GM21529 (cell line): ENCODE measurements around the gene TMC1.
A peak's percentile ranks its signal among the peaks of the same experiment; 100 is the strongest.

Experiments
- ATAC-seq: cut with Tn5 transposase; IDR thresholded peaks from one replicate; pipeline ENCODE4 v1.9.1; 2021; ENCODE audit not compliant: unreplicated experiment

Gene TMC1

DNA sequence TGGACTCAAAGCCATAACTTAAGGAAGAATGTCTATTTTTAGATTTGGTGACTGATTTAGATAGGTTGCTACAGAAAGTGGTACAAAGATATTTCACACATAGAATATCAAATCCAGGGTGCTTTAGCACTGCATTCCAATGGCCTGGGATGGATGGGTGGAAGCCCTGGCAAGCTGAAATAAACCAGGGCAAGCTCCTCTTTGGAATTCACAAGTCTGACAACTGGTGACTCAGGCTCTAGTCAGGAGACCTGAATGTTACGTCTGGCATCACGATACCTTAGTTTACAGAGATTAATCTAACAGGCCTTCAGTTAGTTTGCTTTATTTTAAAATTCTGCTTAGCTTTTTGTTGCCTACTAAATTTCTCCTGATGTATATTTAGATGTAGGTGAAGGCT is 144.0 kb downstream of the TMC1 start:
- ATAC-seq: no peak

DNA sequence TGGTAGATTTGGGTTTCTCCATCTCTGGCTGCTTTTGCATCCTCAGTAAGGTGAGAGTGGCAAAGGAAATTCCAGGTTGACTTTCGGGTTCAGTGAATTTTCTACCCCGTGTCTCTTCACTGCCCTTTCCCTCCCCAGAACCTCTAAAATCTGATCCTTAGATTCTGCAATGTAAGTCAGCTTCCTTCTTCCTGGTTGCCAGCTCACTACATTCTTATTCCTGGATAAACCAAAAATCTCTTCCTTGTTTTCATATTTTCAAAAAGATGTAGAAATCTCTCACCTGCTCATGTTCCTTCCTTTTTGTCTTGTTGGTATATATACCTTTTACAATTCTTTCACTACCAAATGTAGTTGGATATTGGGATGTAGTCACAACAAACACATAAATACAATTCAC is 145.8 kb downstream of the TMC1 start:
- no peak for ATAC-seq

DNA sequence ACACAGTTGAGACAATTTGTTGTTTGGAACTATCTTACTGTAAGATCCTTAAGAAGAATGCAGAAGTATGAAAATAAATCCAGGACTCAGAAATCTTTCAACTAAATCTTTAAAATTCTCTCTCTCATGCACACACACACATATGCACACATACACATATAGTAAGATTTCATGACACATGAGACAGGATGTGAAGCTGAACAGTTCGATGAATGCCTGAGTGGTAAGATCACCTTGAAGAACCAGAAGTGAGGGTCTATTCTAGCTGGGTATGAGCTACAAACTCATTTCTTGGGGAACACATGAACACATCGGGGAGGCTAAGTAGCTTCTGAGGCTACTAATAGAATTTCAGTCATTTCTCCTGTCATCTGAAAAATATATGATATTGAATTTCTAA is 153.6 kb downstream of the TMC1 start:
- no peak for ATAC-seq

DNA sequence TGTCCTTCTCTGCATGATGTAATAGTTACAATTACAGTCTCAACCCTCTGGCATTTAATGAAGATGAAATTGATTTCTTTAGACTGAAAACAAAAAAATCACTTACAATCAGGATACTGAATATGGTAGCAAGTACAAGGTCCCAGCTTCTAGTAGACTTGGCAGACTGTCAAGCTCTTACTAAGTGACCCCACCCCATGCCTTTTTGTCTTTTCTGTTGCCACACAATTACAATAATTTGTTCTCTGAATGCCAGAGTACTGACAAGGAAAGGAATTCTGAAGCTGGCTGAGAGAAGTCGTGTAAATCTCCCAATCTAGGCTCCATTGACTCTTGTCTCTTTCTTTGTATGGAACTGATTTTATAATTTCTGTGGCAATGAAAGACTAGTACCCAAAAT is 154.2 kb downstream of the TMC1 start:
- ATAC-seq: no peak

DNA sequence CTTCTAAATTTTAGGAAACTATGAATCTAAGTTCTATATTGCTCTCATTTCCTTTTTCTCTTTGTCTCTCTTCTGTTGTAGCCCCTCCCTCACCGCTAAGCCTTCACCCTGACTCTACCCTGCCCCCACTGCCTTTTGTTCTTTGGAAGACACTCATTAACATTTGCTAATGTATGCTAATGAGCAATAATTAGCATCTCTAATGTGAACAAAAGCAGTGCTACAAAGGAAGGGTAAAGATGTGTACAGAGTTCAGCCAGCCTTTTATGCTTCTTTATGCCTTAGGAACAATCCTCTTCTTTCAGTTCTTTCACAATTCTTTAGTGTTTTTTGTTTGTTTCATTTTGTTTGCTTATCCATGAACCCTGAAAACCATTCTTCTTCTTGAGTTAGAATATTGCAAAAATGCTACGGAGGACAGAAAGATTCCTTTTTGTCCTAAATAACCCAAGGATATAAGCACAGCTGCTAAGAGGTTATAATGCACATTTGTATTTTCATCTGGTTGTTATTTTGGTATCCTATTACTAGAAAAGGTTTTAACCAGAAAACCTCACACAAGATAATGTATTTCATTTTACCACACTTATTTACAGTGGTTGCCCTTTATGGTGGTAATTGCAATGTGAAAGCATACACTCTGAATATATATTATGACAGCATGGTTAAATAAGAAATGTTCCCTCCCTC is 159.3 kb downstream of the TMC1 start:
- ATAC-seq: no peak

DNA sequence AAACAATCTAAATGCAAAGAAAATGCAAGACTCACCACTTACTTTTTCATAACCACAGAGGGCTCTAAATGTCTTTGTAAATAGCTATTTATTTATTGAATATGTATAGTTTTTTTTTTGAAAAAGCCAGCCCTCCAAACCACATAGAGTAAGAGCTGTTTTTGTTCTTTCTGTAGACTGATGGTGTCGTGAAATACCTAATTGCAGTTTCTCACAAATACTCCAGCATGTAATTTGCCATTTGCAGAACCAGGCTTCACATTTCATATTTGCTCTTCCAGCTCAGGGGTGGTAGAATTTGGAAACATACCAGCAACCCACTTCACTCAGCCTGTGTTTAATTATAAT is 159.8 kb downstream of the TMC1 start:
- ATAC-seq: no peak

DNA sequence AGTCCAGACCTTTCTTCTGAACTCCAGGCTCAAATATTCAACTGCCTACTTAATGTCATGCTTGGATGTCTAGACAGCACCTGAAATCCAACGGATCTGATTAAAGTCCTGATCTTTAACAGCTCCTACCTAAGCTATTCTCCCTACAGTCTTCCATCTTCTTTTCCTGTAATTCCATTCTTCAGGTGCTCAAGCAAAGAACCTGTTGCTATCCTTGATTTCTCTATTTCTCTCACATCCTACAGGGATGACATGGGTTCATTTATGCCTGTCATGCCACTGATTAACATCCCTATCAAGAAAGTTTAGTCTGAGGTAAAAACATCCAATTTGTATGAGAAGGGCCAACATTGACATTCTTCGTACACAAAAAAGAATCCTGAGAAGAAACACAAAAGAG is 163.2 kb downstream of the TMC1 start:
- no peak for ATAC-seq

DNA sequence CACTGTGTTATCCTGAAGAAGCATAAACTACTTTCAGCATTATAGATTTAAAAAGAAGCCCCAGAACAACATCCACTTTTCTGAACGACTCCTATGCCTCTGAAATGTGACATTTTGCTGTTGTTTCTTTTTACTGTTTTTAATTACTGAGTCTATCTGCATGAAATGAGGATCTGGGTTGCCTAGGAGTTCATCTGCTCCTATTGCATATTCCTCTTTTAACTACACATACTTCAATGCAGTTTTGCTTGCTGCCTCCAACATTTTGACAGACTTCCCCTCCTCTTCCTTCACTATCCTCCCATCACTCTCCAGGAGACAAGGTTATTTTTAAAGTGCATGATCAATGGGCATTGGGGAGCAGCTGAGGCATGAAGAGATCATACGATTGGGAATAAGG is 164.5 kb downstream of the TMC1 start:
- ATAC-seq: no peak

DNA sequence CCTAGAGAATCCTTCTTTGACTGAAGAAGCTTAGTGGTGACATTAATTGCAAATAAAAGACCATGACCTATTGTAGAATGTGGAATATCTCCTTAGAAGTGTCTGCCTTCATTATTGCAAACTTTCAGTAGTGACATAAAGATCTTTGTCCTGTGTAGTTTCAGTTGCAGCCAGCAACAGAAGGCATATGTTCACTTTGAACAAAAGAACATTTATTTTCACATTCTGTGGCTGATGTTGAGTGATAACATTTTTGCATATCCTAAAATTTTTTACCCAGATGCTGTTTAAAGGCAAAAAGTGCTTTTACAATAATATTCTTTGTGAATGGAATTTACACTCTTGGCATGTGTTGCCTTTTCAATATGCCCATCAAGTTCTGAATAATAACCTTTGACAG is 165.9 kb downstream of the TMC1 start:
- ATAC-seq: no peak

DNA sequence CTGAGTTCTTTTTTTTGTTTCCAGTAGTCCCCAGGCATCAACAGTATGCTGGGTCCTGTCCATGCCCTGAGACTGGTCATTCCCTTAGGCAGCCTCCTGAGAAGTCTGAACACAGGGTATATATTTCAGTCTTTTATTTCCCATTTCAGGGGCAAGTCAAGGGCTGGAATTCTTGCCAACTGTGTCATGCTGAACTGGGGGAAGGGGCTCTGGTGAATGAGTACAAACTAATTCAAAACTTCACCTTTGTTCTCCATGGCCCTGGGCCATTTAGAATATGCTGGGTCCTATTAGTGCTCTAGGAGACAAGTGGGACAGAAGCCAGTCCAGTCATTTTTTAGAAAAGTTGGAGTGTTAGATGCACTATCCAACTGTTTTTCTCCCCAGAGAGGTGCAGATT is 170.3 kb downstream of the TMC1 start:
- no peak for ATAC-seq

DNA sequence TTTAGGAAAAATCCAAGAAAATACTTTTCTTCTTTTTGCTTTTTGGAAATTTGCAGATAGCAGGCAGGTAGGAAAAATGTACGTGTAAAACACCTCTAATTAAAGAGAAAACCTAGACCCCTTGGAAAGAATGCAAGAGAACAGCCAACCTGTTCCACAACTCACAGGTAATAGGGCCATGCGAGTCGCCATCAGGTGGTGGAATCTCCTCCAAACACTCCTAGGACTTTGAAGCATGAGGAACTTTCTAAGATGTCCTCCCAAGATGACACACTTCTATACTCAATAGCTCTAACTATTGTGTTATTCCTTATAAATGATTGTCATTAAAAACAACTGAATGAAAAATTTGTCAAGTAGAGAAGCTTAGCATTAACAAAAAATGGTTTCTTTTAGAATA is 174.0 kb downstream of the TMC1 start:
- ATAC-seq: no peak

DNA sequence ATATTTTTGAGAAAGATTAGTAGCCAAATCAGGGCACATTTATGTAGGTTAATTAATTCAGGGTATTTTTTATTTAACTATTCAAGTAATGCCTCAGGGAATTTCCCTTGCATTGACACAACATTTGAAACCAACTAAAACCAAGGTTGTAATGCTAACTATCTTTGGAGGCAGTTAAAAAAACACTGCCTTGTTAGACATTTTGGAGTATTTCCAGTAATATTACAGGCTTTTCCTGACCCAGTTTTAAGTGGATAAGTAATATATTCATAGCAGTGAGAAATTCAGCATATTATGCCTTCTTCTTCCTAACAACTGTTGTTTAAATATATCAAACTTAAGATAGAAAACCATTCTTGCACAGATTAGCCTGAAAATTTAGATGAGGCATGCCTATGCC is 175.1 kb downstream of the TMC1 start:
- ATAC-seq: no peak

DNA sequence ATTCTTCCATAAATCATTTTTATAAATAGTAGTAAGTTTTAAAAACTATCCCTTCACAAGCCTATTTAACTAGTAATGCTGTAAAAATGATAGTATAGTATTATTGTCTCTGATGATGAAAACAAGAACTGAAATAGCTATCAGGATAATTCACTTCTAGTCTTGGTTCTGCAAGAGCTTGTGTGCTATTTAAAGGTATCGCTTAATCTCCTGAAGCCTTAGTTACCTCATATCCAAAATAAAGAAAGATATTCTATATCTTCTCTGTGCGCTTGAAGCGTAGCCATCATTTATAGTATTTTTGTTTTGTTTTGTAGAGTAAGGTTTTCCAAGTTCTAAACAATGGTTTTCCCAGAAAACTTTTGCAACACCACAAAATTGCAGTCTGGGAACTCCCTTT is 180.1 kb downstream of the TMC1 start:
- ATAC-seq: no peak

DNA sequence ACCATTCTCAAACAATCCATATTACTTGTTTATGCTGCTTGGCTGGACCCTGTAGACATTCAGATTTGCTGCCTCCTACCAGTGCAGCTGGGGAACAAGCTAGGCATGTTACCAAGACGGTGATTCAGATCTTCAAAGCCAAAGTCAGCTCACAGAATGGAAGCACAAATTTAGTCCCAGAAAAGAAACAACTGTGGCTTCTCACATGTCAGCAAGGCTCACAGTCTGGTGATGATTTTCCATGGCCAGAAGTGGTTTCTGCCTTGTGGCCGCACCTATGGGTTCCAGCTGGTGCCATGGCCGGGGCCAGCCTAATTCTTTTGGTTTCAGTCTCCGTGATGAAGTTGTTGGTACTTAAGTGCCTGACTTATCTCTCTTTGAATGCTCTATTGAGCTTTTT is 182.2 kb downstream of the TMC1 start:
- no peak for ATAC-seq

DNA sequence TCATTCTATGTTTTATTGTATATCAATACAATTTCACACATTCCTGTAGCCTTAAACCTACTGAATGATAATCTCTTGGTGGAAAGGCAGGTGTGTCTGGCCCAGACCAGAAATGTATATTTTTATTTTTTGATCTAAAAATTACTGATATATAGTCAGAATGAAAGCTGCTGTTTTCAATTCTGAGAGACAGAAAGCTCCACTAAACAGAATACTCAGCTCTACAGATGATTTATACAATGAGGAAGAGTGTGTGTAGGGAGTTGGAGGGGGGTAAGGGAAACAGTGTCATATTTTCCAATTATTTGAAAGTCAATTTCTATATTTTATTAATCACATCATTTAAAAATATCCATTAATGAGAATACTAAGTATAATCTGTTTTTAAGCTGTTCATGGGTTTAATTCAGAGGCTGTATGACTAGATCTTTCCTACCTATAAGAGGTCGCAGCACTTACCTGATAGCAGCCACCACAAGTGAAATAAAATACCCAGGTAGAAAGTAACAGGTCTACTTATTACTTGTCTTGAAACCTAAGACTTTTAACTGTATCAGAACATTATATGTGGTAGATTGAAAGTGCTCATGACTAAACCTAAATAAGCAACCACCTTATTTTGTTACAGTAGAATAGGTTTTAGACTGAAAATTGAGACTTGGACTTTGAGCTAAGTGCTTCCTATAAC is 183.4 kb downstream of the TMC1 start:
- peak; percentile 42 for ATAC-seq

DNA sequence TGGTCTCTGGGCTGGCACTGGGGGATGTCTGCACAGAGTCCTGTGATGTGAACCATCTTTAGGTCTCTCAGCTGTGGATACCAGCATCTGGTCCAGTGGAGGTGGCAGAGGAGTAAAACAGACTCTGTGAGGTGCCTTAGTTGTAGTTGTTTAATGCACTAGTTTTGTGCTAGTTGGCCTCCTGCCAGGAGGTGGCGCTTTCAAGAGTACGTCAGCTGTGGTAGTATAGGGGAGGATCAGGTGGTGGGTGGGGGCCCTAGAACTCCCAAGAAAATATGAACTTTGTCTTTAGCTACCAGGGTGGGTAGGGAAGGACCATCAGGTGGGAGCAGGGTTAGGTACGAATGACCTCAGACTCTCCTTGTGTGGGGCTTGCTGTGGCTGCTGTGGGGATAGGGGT is 197.1 kb downstream of the TMC1 start:
- no peak for ATAC-seq

DNA sequence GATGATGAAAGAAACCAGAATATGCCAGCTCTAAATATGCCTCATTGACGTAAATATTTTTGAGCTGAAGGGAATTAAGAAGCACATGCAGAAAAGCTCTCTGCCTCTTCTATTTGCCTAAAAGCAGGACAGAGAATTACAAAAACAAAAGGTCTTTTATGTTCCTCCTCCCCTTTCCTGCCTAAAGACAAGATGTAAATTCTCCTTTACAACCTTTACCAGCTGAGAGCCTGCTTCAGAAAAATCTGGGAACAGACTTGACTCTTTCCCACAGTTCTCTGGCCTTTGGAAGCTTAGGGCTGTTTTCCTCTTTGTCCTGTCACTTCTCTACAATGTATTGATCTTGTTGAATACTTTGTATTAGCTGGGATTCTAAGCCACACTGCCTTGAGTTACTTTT is 199.7 kb downstream of the TMC1 start:
- ATAC-seq: no peak

DNA sequence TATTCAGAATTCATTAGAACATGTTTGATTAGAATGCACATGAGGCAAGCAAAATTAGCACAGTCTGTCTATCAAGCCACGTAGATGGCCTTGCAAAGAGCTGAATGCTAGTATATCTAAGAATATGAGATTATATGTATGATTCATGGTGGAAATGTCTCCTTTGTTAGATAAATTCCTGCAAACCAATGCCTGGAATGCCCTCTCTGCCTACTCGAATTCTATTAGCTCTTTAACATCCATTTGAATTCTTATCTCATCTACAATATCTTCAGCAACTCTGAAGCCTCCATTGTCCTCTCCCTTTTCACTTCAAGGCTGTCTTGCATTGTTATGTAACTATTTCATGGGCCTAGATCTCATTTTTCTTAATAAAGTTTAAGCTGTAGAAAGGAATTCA is 205.5 kb downstream of the TMC1 start:
- ATAC-seq: no peak

DNA sequence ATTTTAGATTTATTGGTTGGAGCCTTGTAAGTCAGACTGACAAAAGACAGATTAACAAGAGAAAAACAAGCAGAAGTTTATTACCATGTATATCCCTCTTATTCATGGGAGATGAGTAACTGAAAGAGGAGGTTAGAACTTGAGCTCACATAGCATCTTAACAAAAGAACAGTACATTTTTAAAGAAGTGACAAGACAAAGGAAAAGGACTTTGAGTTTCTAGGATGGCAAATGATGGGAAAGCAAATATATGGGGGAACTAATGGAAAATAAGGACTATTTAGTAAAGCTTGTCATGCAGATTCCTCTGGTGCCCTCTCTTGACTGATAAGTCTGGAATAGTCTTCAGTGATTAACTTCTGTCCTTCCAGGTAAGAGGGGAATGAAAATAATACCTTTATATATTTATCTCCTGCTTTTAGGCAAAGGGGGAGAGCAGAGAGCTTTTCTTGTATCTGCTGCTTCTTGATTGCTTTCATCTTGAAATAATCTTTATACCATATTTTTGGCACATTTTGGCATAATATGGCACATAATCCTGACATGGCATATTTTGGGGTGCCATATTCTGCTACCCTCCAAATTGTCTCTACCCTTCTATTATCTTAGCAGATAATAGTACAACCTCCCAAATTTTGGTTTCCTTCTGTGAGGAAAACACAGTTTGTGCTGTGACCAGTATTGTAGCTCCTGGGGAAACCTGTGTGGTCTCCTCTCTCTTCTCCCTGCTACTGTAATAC is 206.8 kb downstream of the TMC1 start:
- no peak for ATAC-seq

DNA sequence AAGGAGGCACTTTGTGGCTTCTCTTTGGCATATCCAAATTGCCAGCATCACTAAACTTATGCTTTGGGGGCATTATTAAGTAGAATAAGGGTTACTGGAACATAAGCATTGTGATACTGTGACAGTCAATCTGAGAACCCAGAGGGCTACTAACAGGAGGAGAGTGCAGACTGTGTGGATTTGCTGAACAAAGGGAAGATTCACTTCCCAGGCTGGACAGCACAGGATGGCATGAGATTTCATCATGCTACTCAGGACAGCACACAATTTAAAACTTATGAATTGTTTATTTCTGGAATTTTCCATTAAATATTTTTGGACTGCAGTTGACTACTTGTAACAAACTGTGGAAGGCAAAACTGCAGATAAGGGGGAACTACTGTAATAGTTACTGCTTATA is 212.5 kb downstream of the TMC1 start:
- no peak for ATAC-seq

DNA sequence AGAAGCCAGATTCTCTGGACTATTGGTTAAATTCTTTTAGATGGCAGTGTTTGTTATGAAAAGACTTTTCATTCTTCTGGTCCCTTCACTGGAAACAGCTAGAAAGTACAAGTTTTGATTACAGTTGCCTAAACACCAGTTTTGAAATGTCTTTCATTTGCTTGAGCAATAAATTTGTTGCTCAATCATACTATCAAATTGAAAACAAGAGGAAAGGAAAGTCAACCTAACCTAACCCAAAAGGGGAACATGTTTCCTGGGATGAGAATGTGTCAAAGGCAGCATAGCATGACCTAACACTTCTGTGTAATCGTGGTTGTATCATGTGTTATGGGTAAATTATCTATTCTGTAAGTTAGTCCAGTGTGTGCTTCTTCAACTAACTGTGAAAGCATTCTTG is 213.2 kb downstream of the TMC1 start:
- ATAC-seq: no peak

DNA sequence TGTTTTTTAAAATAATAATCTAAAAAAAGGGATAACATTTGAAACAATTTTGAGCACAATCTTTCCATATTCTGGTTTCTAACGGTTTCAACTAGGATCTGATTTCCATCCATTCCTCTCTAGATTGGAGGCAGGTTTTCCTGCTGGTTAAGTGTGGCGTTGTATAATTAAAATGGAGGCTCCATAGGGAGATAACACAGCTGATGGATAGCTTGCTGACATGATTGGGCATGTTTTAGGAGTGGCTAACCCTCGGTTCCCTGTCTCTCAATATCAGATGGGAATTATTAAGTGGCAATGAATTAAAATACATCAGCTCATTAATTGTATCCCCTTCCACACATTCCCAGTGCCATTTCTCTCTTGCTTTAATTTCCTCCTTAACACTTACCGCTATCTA is 222.4 kb downstream of the TMC1 start:
- no peak for ATAC-seq

DNA sequence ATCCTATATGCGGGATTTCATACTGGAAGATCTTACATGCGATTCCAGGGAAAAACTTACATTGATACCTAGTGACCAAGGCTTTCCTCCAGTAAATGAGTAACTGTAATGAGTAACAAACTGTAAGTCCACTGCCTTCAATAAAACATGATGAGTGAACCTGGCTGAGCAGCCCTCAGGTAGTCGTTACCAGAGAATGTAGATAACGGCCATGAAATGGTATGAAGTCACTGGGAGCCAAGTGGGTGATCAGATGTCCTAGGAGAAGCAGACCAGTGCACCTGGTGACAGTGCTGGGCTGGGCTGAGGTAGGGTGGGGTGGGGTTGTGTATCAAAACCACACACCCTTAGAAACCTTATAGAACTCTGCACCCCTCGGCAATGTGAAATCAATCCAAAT is 227.9 kb downstream of the TMC1 start:
- no peak for ATAC-seq
